HepG2 (cell line): ENCODE results near the gene IL6R. TPM values are rescaled to one million over a fixed set of nuclear protein-coding genes. Genes with fewer than 3 reads are reported as not detected.

Source experiments
- ADNP ChIP-seq: sonication (generic); formaldehyde crosslinking; IDR thresholded peaks from 2 replicates; pipeline ENCODE4 v1.4.0; 2020; ENCODE audit warnings: missing genetic modification reagents
- ARNTL ChIP-seq: sonication (generic); formaldehyde crosslinking; IDR thresholded peaks from 2 replicates; pipeline ENCODE4 v1.4.0; 2020; ENCODE audit warnings: mild to moderate bottlenecking, missing genetic modification reagents
- BCLAF1 ChIP-seq: fragments of 450-650 bp; IDR thresholded peaks from 2 replicates; pipeline ENCODE4 v1.6.1; 2017; ENCODE audit warnings: mild to moderate bottlenecking
- CSRNP2 ChIP-seq: sonication (generic); formaldehyde crosslinking; conservative IDR thresholded peaks from 2 replicates; pipeline ENCODE4 v1.8.0; 2022; ENCODE audit warnings: low read depth, missing genetic modification reagents
- ESRRA ChIP-seq: sonication (generic); formaldehyde crosslinking; IDR thresholded peaks from 2 replicates; pipeline ENCODE4 v1.5.1; 2020; ENCODE audit warnings: mild to moderate bottlenecking, low read depth, missing genetic modification reagents
- ETV5 ChIP-seq: IDR thresholded peaks from 2 replicates; pipeline ENCODE4 v1.6.1; 2018; ENCODE audit warnings: missing biosample characterization, missing genetic modification reagents, inconsistent platforms, borderline replicate concordance
- FOXP1 ChIP-seq, 2 experiments: fragments of 450-650 bp in 1 of 2; IDR thresholded peaks; 2 replicates each; pipeline ENCODE4 v1.6.1; 2017 to 2018; ENCODE audit warnings: antibody characterized with exemption in 1 of 2
- IRF9 ChIP-seq: sonication (generic); formaldehyde crosslinking; IDR thresholded peaks from 2 replicates; pipeline ENCODE4 v1.8.0; 2022; ENCODE audit warnings: missing genetic modification reagents, mild to moderate bottlenecking, borderline replicate concordance
- KAT8 ChIP-seq: IDR thresholded peaks from 2 replicates; pipeline ENCODE4 v1.6.1; 2016; ENCODE audit warnings: missing genetic modification reagents, missing compliant biosample characterization
- MXI1 ChIP-seq: IDR thresholded peaks from 3 replicates; pipeline ENCODE4 v1.6.1; 2012; ENCODE audit warnings: low read depth, low read length, inconsistent platforms, borderline replicate concordance
- SNAPC4 ChIP-seq: sonication (generic); formaldehyde crosslinking; IDR thresholded peaks from 2 replicates; pipeline ENCODE4 v1.4.0; 2020; ENCODE audit warnings: mild to moderate bottlenecking, missing genetic modification reagents
- U2AF1 ChIP-seq: fragments of 200-400 bp; formaldehyde crosslinking; optimal IDR thresholded peaks from 2 replicates; pipeline ENCODE3; 2017; ENCODE audit warnings: mild to moderate bottlenecking, low read depth, low read length
- ZNF225 ChIP-seq: sonication (generic); formaldehyde crosslinking; IDR thresholded peaks from 2 replicates; pipeline ENCODE4 v1.4.0; 2020; ENCODE audit warnings: mild to moderate bottlenecking, missing genetic modification reagents
- ZNF570 ChIP-seq: sonication (generic); formaldehyde crosslinking; IDR thresholded peaks from 2 replicates; pipeline ENCODE4 v1.4.0; 2020; ENCODE audit warnings: mild to moderate bottlenecking, missing genetic modification reagents, borderline replicate concordance
- ZNF605 ChIP-seq: sonication (generic); formaldehyde crosslinking; IDR thresholded peaks from 2 replicates; pipeline ENCODE4 v1.8.0; 2022; ENCODE audit warnings: mild to moderate bottlenecking, missing genetic modification reagents
- ZNF660 ChIP-seq: sonication (generic); formaldehyde crosslinking; IDR thresholded peaks from 2 replicates; pipeline ENCODE4 v1.5.1; 2020; ENCODE audit warnings: mild to moderate bottlenecking, low read depth, missing genetic modification reagents, borderline replicate concordance
- ZNF670 ChIP-seq: sonication (generic); formaldehyde crosslinking; IDR thresholded peaks from 2 replicates; pipeline ENCODE4 v1.8.0; 2022; ENCODE audit warnings: mild to moderate bottlenecking, missing genetic modification reagents, borderline replicate concordance
- polyA plus RNA-seq, 8 experiments: library from polyadenylated mRNA; depleted of rRNA in 3 of 8; stranded (reverse) in 7 of 8; unstranded in 1 of 8; fragments of >200 nt; fragmentation: Illumina TruSeq in 4 of 8; extraction: Trizol in 4 of 8; gene quantifications; 2 replicates each; pipeline versions ENCODE4 v1.2.1 to v1.2.3, GENCODE V29; 2011 to 2016; ENCODE audit warnings: low read depth in 4 of 8, missing spikeins in 1 of 8, mixed read lengths in 1 of 8; ENCODE audit not compliant: insufficient read depth in 1 of 8
- total RNA-seq, 5 experiments: library from RNA; depleted of rRNA; stranded (reverse); fragments of >200 nt; fragmentation: Illumina TruSeq; extraction: Trizol; gene quantifications; 2 replicates each; pipeline ENCODE4 v1.2.3, GENCODE V29; 2016; ENCODE audit warnings: low read depth in 1 of 5

IL6R gene
- total and polyA plus RNA-seq, 2 of the 13 experiments (the other 11 are each of a cell fraction or from before 2014, with no cell fraction given): 5.0 to 24.5 TPM

- no peak for TF ChIP-seq ARNTL (CRISPR knock-in tag)
- TF ChIP-seq ZNF225 (CRISPR knock-in tag): no peak
- no peak for TF ChIP-seq CSRNP2 (CRISPR knock-in tag)
- no peak for TF ChIP-seq ETV5 (CRISPR knock-in tag)
- TF ChIP-seq MXI1: no peak
- no peak for TF ChIP-seq IRF9 (CRISPR knock-in tag)
- no peak for TF ChIP-seq SNAPC4 (CRISPR knock-in tag)
- no peak for TF ChIP-seq BCLAF1
- TF ChIP-seq KAT8: no peak
- no peak for TF ChIP-seq FOXP1 (IDR thresholded peaks at IDR 0.05)
- no peak for TF ChIP-seq FOXP1 (CRISPR knock-in tag; IDR thresholded peaks at IDR 0.05)
- no peak for TF ChIP-seq ZNF660 (CRISPR knock-in tag)
- 0 out of 2 replicates have a peak, but pooled peaks have one; percentile 29 for TF ChIP-seq ZNF670 (CRISPR knock-in tag)
- TF ChIP-seq ESRRA (CRISPR knock-in tag): no peak
- no peak for TF ChIP-seq ZNF570
- TF ChIP-seq ZNF605 (CRISPR knock-in tag): no peak
- no peak for TF ChIP-seq U2AF1
- TF ChIP-seq ADNP (CRISPR knock-in tag): no peak
These were observed 5.2 kb downstream of the IL6R start (continued) for GRCh38 chr1:154410185-154410827.
